Tibial nerve (tissue), 4 donors: ENCODE results near the gene MANBA. TPM values are rescaled to one million over a fixed set of nuclear protein-coding genes. Genes with fewer than 3 reads are reported as not detected.

Source experiments
- DNase-seq, 2 donors: peaks; one replicate each; pipeline ENCODE4 v3.0.0-alpha.2; 2019; ENCODE audit warnings: low spot score in 2 of 2
- H3K27ac ChIP-seq, 4 donors: fragments of 200-600 bp; sonication (generic) in 3 of 4; one replicate each; pipeline ENCODE4 v1.5.1; 2017 to 2019; ENCODE audit warnings: mild to moderate bottlenecking in 1 of 4
- H3K27me3 ChIP-seq, 2 donors: fragments of 200-600 bp; sonication (generic) in 1 of 2; one replicate each; pipeline versions ENCODE4 v1.5.1 to v1.6.0; 2017 to 2019
- H3K36me3 ChIP-seq, 3 donors: fragments of 200-600 bp; sonication (generic); one replicate each; pipeline ENCODE4 v1.5.1; 2018 to 2019
- H3K4me1 ChIP-seq, 4 donors: fragments of 200-600 bp; sonication (generic) in 3 of 4; one replicate each; pipeline ENCODE4 v1.5.1; 2017 to 2019
- H3K4me3 ChIP-seq, 4 donors: fragments of 200-600 bp; sonication (generic) in 3 of 4; one replicate each; pipeline ENCODE4 v1.5.1; 2017 to 2019; ENCODE audit warnings: mild to moderate bottlenecking in 1 of 4, moderate library complexity in 1 of 4
- H3K9me3 ChIP-seq, 4 donors: fragments of 200-600 bp; sonication (generic) in 3 of 4; one replicate each; pipeline ENCODE4 v1.5.1; 2017 to 2019
- CTCF ChIP-seq, 5 experiments: fragments of 200-600 bp in 3 of 5; fragments of 450-650 bp in 2 of 5; sonication (generic) in 3 of 5; IDR thresholded peaks; one replicate each; pipeline ENCODE4 v1.5.1; 2016 to 2019; ENCODE audit warnings: antibody characterized with exemption in 5 of 5, mild to moderate bottlenecking in 3 of 5, moderate library complexity in 2 of 5
- EP300 ChIP-seq, 2 donors: sonication (generic); formaldehyde crosslinking; IDR thresholded peaks; one replicate each; pipeline ENCODE4 v1.6.1; 2017; ENCODE audit warnings: antibody characterized with exemption in 2 of 2, mild to moderate bottlenecking in 1 of 2
- POLR2A ChIP-seq, 2 donors: fragments of 450-650 bp; IDR thresholded peaks; one replicate each; pipeline ENCODE4 v1.6.1; 2017; ENCODE audit warnings: antibody characterized with exemption in 2 of 2, mild to moderate bottlenecking in 2 of 2, moderate library complexity in 2 of 2
- WGBS, 2 donors: methylation state at CpG; one replicate each; pipeline ENCODE4 v1.1.5; 2018; 5-methylcytosine and 5-hydroxymethylcytosine counted together
- total RNA-seq, 4 donors: library from RNA; depleted of rRNA; stranded (reverse); fragments of >200 nt; gene quantifications; one replicate each; pipeline ENCODE4 v1.1.0, GENCODE V29; 2016

MANBA gene
- total RNA-seq, 4 donors from 2014 or later, result 26.1 to 38.1 (median 31.9) TPM

- Histone ChIP-seq H3K4me3 (no peak overlapping the region), H3K36me3 (no peaks in the 10 kb centered on the region), H3K27ac (no peak overlapping the region), H3K9me3 (no peaks in the 10 kb centered on the region), H3K4me1 (no peaks in the 10 kb centered on the region), H3K27me3 (no peaks in the 10 kb centered on the region)
- 79 to 80% methylated on average over 5 of the region's 5 CpGs for WGBS, 2 donors
- TF ChIP-seq POLR2A (IDR thresholded peaks at IDR 0.05) (no peak), EP300 (IDR thresholded peaks at IDR 0.05) (no peak), CTCF (IDR thresholded peaks at IDR 0.05) (no peak)
- no peak for DNase-seq
These were observed 19.8 kb upstream of the MANBA start for GRCh38 chr4:102780476-102781144.

DNA sequence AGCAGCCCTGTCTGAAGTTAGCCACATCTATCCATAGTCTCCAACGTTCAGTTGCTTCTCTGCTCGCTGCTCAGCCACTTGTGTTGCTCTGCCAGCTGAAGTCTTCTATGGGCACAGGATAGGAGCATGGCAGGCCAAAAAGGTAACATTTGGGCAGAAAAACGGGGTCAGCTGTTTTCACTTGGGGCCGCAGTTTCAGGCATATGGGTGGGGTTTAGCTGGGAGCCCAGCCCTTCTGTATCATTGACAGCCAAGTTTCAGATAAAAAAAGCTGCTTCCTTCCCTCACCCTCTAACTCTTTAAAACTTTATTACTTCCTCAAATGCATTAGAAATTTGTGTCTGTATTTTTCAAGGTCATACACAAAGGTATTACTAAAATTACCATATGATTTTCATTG is 18.4 kb upstream of the MANBA start:
- no peak overlapping the region for H3K27ac ChIP-seq
- TF ChIP-seq CTCF (IDR thresholded peaks at IDR 0.05) (no peak), POLR2A (IDR thresholded peaks at IDR 0.05) (no peak), EP300 (IDR thresholded peaks at IDR 0.05) (no peak)
- no peaks in the 10 kb centered on the region for H3K9me3 ChIP-seq
- no peaks in the 10 kb centered on the region for H3K36me3 ChIP-seq
- DNase-seq, result no peak
- no peak overlapping the region for H3K4me3 ChIP-seq
- 72 to 83% methylated on average over 4 of the region's 4 CpGs for WGBS, 2 donors
- H3K27me3 ChIP-seq, result no peaks in the 10 kb centered on the region
- no peaks in the 10 kb centered on the region for H3K4me1 ChIP-seq

DNA sequence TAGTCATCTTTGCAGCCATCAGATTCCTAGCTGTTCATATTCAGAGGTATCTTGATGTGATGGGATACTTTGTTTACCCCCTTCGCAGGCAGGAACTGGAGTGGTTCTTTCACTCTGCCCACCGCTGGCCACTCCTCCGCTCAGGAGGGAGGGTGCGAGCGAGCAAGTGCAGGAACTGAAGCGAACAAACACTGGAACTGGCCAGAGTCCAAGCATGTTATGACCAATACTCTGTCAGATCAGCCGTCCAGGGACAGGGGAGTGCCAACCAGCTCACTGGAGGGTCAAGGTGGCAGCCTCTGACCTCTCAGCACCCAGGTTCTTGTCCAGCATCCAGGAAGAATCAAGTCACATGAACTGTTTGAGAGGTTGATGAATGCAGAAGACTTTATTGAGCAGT is 18.0 kb upstream of the MANBA start:
- 54 to 64% methylated on average over 7 of the region's 7 CpGs for WGBS, 2 donors
- no peaks in the 10 kb centered on the region for H3K27me3 ChIP-seq

DNA sequence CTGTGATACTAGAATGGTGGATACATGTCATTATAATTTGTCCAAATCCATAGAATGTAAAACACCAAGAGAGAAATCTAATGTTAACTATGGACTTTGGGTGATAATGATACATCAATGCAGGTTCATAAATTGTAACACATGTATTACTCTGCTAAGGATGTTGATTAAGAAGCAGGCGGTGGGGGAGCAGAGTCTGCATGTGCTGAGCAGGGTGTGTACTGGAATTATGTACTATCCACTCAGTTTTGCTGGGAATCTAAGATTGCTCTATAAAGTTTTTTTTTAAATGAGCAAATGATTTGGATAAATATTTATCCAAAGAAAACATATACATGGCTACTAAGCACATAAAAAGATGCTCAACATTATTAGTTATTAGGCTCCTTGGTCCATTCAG is 15.0 kb upstream of the MANBA start:
- Histone ChIP-seq H3K4me3 (no peak overlapping the region), H3K27me3 (no peaks in the 10 kb centered on the region), H3K27ac (no peak overlapping the region), H3K36me3 (no peaks in the 10 kb centered on the region), H3K9me3 (no peaks in the 10 kb centered on the region), H3K4me1 (no peaks in the 10 kb centered on the region)
- 81 to 87% methylated on average over 1 of the region's 1 CpG for WGBS, 2 donors
- no peak for DNase-seq
- no peak for TF ChIP-seq POLR2A (IDR thresholded peaks at IDR 0.05)
- TF ChIP-seq CTCF (IDR thresholded peaks at IDR 0.05), result no peak
- no peak for TF ChIP-seq EP300 (IDR thresholded peaks at IDR 0.05)

More for the DNA sequence above, 18.0 kb upstream of the MANBA start:
- H3K27ac ChIP-seq, result no peak overlapping the region
- no peaks in the 10 kb centered on the region for H3K9me3 ChIP-seq
- no peaks in the 10 kb centered on the region for H3K4me1 ChIP-seq
- no peaks in the 10 kb centered on the region for H3K36me3 ChIP-seq
- no peak overlapping the region for H3K4me3 ChIP-seq
- DNase-seq, result no peak
- no peak for TF ChIP-seq EP300 (IDR thresholded peaks at IDR 0.05)
- no peak for TF ChIP-seq CTCF (IDR thresholded peaks at IDR 0.05)
- no peak for TF ChIP-seq POLR2A (IDR thresholded peaks at IDR 0.05)

DNA sequence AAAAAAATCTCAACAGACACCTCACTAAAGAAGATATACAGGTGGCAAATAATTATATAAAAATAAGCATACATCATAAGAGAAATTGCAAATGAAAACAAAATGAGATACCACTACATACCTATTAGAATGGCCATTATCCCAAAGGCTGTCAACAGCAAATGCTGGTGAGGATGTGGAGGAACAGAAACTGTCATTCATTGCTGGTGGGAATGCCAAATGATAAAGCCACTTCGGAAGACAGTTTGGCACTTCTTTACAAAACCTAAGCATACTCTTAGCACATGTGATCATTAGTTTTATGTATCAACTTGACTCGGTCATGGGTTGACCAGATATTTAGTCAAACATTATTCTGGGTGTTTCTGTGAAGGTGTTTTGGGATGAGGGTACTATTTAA is 13.5 kb upstream of the MANBA start:
- no peak for TF ChIP-seq EP300 (IDR thresholded peaks at IDR 0.05)
- TF ChIP-seq CTCF (IDR thresholded peaks at IDR 0.05), result no peak
- no peak for TF ChIP-seq POLR2A (IDR thresholded peaks at IDR 0.05)
- H3K36me3 ChIP-seq, result no peaks in the 10 kb centered on the region
- H3K4me3 ChIP-seq, result no peak overlapping the region
- 75 to 81% methylated on average over 2 of the region's 2 CpGs for WGBS, 2 donors
- H3K27me3 ChIP-seq, result no peaks in the 10 kb centered on the region
- H3K9me3 ChIP-seq, result no peaks in the 10 kb centered on the region
- no peak overlapping the region for H3K27ac ChIP-seq
- no peaks in the 10 kb centered on the region for H3K4me1 ChIP-seq
- DNase-seq, result no peak
